H9 (cell line): ENCODE measurements around the gene LMF1. TPM values are rescaled to one million over a fixed set of nuclear protein-coding genes. Genes with fewer than 3 reads are reported as not detected.

Experiments
- DNase-seq: peaks from one replicate; pipeline ENCODE4 v3.0.0-alpha.2; 2017
- H2AFZ ChIP-seq: one replicate; pipeline ENCODE4 v1.6.1; 2013; ENCODE audit warnings: mild to moderate bottlenecking, low read length, control low read depth, moderate library complexity
- H2AK5ac ChIP-seq: 2 replicates; pipeline ENCODE4 v1.6.1; 2013; ENCODE audit warnings: low read length, control low read depth, mixed read lengths; ENCODE audit not compliant: insufficient read length
- H2BK120ac ChIP-seq: one replicate; pipeline ENCODE4 v1.6.1; 2013; ENCODE audit warnings: low read depth, mild to moderate bottlenecking, low read length, control low read depth, inconsistent platforms; ENCODE audit not compliant: poor library complexity, severe bottlenecking
- H2BK12ac ChIP-seq: 2 replicates; pipeline ENCODE4 v1.6.1; 2013; ENCODE audit warnings: low read length, control low read depth, mixed read lengths, low read depth; ENCODE audit not compliant: insufficient read length
- H2BK15ac ChIP-seq: 2 replicates; pipeline ENCODE4 v1.6.1; 2013; ENCODE audit warnings: low read depth, low read length, control low read depth
- H2BK20ac ChIP-seq: one replicate; pipeline ENCODE4 v1.6.1; 2013; ENCODE audit warnings: low read depth, mild to moderate bottlenecking, low read length, control low read depth, inconsistent platforms; ENCODE audit not compliant: poor library complexity, severe bottlenecking
- H2BK5ac ChIP-seq: 2 replicates; pipeline ENCODE4 v1.6.1; 2013; ENCODE audit warnings: low read length, control low read depth, mixed read lengths; ENCODE audit not compliant: insufficient read length
- H3K14ac ChIP-seq: 2 replicates; pipeline ENCODE4 v1.6.1; 2013; ENCODE audit warnings: low read length, control low read depth; ENCODE audit not compliant: insufficient read depth
- H3K18ac ChIP-seq: 2 replicates; pipeline ENCODE4 v1.6.1; 2013; ENCODE audit warnings: low read depth, mild to moderate bottlenecking, mixed read lengths, low read length, control low read depth; ENCODE audit not compliant: insufficient read length
- H3K23ac ChIP-seq: 2 replicates; pipeline ENCODE4 v1.6.1; 2013; ENCODE audit warnings: low read length, control low read depth, mixed read lengths, low read depth; ENCODE audit not compliant: insufficient read length
- H3K23me2 ChIP-seq: 2 replicates; pipeline ENCODE4 v1.6.1; 2013; ENCODE audit warnings: low read depth, mild to moderate bottlenecking, mixed read lengths, low read length, control low read depth; ENCODE audit not compliant: insufficient read length, poor library complexity, severe bottlenecking
- H3K27ac ChIP-seq: 2 replicates; pipeline ENCODE4 v1.5.1; 2013; ENCODE audit warnings: low read length, control low read depth, mixed read lengths, low read depth; ENCODE audit not compliant: insufficient read length
- H3K27me3 ChIP-seq: 2 replicates; pipeline ENCODE4 v1.6.1; 2013; ENCODE audit warnings: low read length, control low read depth, inconsistent platforms; ENCODE audit not compliant: insufficient read depth
- H3K4ac ChIP-seq: 2 replicates; pipeline ENCODE4 v1.6.1; 2013; ENCODE audit warnings: low read depth, mild to moderate bottlenecking, control low read depth, inconsistent platforms, low read length, moderate library complexity
- H3K4me1 ChIP-seq: 2 replicates; pipeline ENCODE4 v1.6.1; 2013; ENCODE audit warnings: low read length, control low read depth, inconsistent platforms; ENCODE audit not compliant: insufficient read depth
- H3K4me2 ChIP-seq: 2 replicates; pipeline ENCODE4 v1.6.1; 2013; ENCODE audit warnings: low read length, control low read depth, mixed read lengths; ENCODE audit not compliant: insufficient read length, insufficient read depth
- H3K56ac ChIP-seq: 2 replicates; pipeline ENCODE4 v1.6.1; 2013; ENCODE audit warnings: low read depth, mild to moderate bottlenecking, mixed read lengths, low read length, control low read depth; ENCODE audit not compliant: insufficient read length
- H3K79me1 ChIP-seq: 2 replicates; pipeline ENCODE4 v1.6.1; 2013; ENCODE audit warnings: low read depth, mild to moderate bottlenecking, moderate library complexity, low read length, control low read depth, inconsistent platforms; ENCODE audit not compliant: insufficient read depth, poor library complexity, severe bottlenecking
- H3K79me2 ChIP-seq: 2 replicates; pipeline ENCODE4 v1.6.1; 2013; ENCODE audit warnings: low read length, control low read depth, inconsistent platforms; ENCODE audit not compliant: insufficient read depth
- H3K9ac ChIP-seq: 2 replicates; pipeline ENCODE4 v1.6.1; 2013; ENCODE audit warnings: low read length, control low read depth, mixed read lengths; ENCODE audit not compliant: insufficient read length; ENCODE audit errors: extremely low read depth
- H3K9me3 ChIP-seq: one replicate; pipeline ENCODE4 v1.6.1; 2013; ENCODE audit warnings: low read depth, low read length, inconsistent platforms; ENCODE audit not compliant: control insufficient read depth
- H3T11ph ChIP-seq: one replicate; pipeline ENCODE4 v1.6.1; 2013; ENCODE audit warnings: mild to moderate bottlenecking, low read length, control low read depth, inconsistent platforms
- H4K20me1 ChIP-seq: one replicate; pipeline ENCODE4 v1.6.1; 2013; ENCODE audit not compliant: control insufficient read depth, insufficient read length, insufficient read depth
- H4K5ac ChIP-seq: 2 replicates; pipeline ENCODE4 v1.6.1; 2013; ENCODE audit warnings: low read depth, mild to moderate bottlenecking, mixed read lengths, low read length, control low read depth; ENCODE audit not compliant: insufficient read length
- H4K8ac ChIP-seq: replicated peaks from 2 replicates; pipeline ENCODE4 v1.6.1; 2013; ENCODE audit warnings: low read length, control low read depth, mixed read lengths, low read depth; ENCODE audit not compliant: insufficient read length
- H4K91ac ChIP-seq: 2 replicates; pipeline ENCODE4 v1.6.1; 2013; ENCODE audit warnings: low read depth, mild to moderate bottlenecking, moderate library complexity, mixed read lengths, low read length, control low read depth; ENCODE audit not compliant: insufficient read length
- H3K27ac Mint-ChIP-seq, 3 experiments: 2 replicates in 2 of 3; 3 replicates in 1 of 3; pipeline ENCODE4 v1.8.0; 2020 to 2021; ENCODE audit warnings: mixed read lengths in 3 of 3, mild to moderate bottlenecking in 1 of 3, moderate library complexity in 1 of 3
- H3K27me3 Mint-ChIP-seq: 2 replicates; pipeline ENCODE4 v1.8.0; 2021; ENCODE audit warnings: low read depth, mild to moderate bottlenecking, moderate library complexity, mixed read lengths
- H3K36me3 Mint-ChIP-seq, 3 experiments: 2 replicates in 2 of 3; 3 replicates in 1 of 3; pipeline ENCODE4 v1.8.0; 2020 to 2021; ENCODE audit warnings: low read depth in 3 of 3, mixed read lengths in 3 of 3; ENCODE audit not compliant: insufficient read depth in 1 of 3
- H3K4me1 Mint-ChIP-seq, 2 experiments: 2 replicates each; pipeline ENCODE4 v1.8.0; 2020; ENCODE audit warnings: mixed read lengths in 2 of 2
- H3K4me3 Mint-ChIP-seq, 2 experiments: 2 replicates in 1 of 2; 3 replicates in 1 of 2; pipeline ENCODE4 v1.8.0; 2020 to 2021; ENCODE audit warnings: mild to moderate bottlenecking in 2 of 2, mixed read lengths in 2 of 2, moderate library complexity in 1 of 2
- H3K9me3 Mint-ChIP-seq, 2 experiments: 2 replicates in 1 of 2; 3 replicates in 1 of 2; pipeline ENCODE4 v1.8.0; 2020; ENCODE audit warnings: mild to moderate bottlenecking in 2 of 2, mixed read lengths in 2 of 2, moderate library complexity in 1 of 2
- CTCF ChIP-seq: fragments of 200-600 bp; sonication (generic); conservative IDR thresholded peaks from 3 replicates; pipeline ENCODE4 v1.8.0; 2021; ENCODE audit warnings: antibody characterized with exemption, mild to moderate bottlenecking
- WGBS: extraction: QIAGEN DNeasy Blood & Tissue Kit; methylation state at CpG from one replicate; pipeline ENCODE4 v1.1.7; 2013; ENCODE audit warnings: missing lambda C conversion rate, low lambda C conversion rate, mixed read lengths; ENCODE audit not compliant: insufficient read length; ENCODE audit errors: extremely low coverage; 5-methylcytosine and 5-hydroxymethylcytosine counted together
- total RNA-seq: library from RNA; stranded (reverse); gene quantifications from 2 replicates; pipeline ENCODE4 v1.2.1, GENCODE V29; 2021

LMF1 gene
- total RNA-seq, 1 experiment from 2014 or later: 7.1 TPM

GRCh38 chr16:844638-845350 is 126.0 kb downstream of the LMF1 start:
- Histone ChIP-seq H3K56ac (no peak overlapping the region), H2BK15ac (no peak overlapping the region), H2AFZ (no peak overlapping the region), H4K5ac (no peak overlapping the region), H3K4me2 (no peak overlapping the region), H3K79me1 (no peaks in the 10 kb centered on the region), H3K4ac (no peak overlapping the region), H4K20me1 (no peaks in the 10 kb centered on the region), H2AK5ac (no peak overlapping the region), H2BK20ac (no peak overlapping the region), H4K91ac (no peak overlapping the region), H3K27ac (no peak overlapping the region), H2BK12ac (no peak overlapping the region), H3K23me2 (no peaks in the 10 kb centered on the region), H3K4me1 (no peaks in the 10 kb centered on the region), H3K79me2 (no peaks in the 10 kb centered on the region), H2BK5ac (no peak overlapping the region), H3K9me3 (no peaks in the 10 kb centered on the region), H3T11ph (no peak overlapping the region), H4K8ac (no peak overlapping the region), H3K18ac (no peak overlapping the region), H3K9ac (no peak overlapping the region), H2BK120ac (no peak overlapping the region), H3K14ac (no peak overlapping the region), H3K27me3 (no peaks in the 10 kb centered on the region), H3K23ac (no peak overlapping the region)
- WGBS: no CpG with 5 or more reads among the region's 48 CpGs
- peaks cover 22 to 30% of the 10 kb centered on the region in 2 experiments for H3K9me3 Mint-ChIP-seq
- H3K4me3 Mint-ChIP-seq: no peak overlapping the region
- peak overlapping the region in 1 of 3 experiments; percentile 78; a peak in 1 of 7 replicates for H3K27ac Mint-ChIP-seq
- peaks cover 15% of the 10 kb centered on the region for H3K27me3 Mint-ChIP-seq
- peaks cover 2 to 3% of the 10 kb centered on the region in 2 experiments; a peak in 2 of 4 replicates for H3K4me1 Mint-ChIP-seq
- TF ChIP-seq CTCF: no peak
- peaks cover 2 to 3% (median 2%) of the 10 kb centered on the region in 3 experiments; a peak in 4 of 7 replicates for H3K36me3 Mint-ChIP-seq
- no peak for DNase-seq
